HG03439 (cell line): ENCODE results near the gene IMPDH1.

Experiments
- ATAC-seq: cut with Tn5 transposase; IDR thresholded peaks from one replicate; pipeline ENCODE4 v1.9.1; 2021; ENCODE audit warnings: mild to moderate bottlenecking, moderate library complexity; ENCODE audit not compliant: unreplicated experiment

IMPDH1 gene

GRCh38 chr7:128388145-128388485, 21.7 kb downstream of the IMPDH1 start:
- ATAC-seq = no peak

GRCh38 chr7:128387216-128388144, 22.3 kb downstream of the IMPDH1 start:
- ATAC-seq = no peak

GRCh38 chr7:128385988-128386925, 23.5 kb downstream of the IMPDH1 start:
- ATAC-seq = no peak

GRCh38 chr7:128384726-128385125, 25.1 kb downstream of the IMPDH1 start:
- ATAC-seq = no peak

- no peak for ATAC-seq
Measured at GRCh38 chr7:128383776-128384175, 26.0 kb downstream of the IMPDH1 start.

GRCh38 chr7:128381161-128381821, 28.5 kb downstream of the IMPDH1 start:
- ATAC-seq = no peak

- no peak for ATAC-seq
Measured at GRCh38 chr7:128380483-128381106, 29.2 kb downstream of the IMPDH1 start.

GRCh38 chr7:128379900-128380479, 29.8 kb downstream of the IMPDH1 start:
- ATAC-seq = no peak

- ATAC-seq = no peak
Measured at GRCh38 chr7:128378637-128379036, 31.1 kb downstream of the IMPDH1 start.

GRCh38 chr7:128376077-128376476, 33.7 kb downstream of the IMPDH1 start:
- ATAC-seq = no peak

GRCh38 chr7:128374041-128374440, 35.7 kb downstream of the IMPDH1 start:
- ATAC-seq = no peak

GRCh38 chr7:128373606-128374005, 36.2 kb downstream of the IMPDH1 start:
- no peak for ATAC-seq

GRCh38 chr7:128370491-128370890, 39.3 kb downstream of the IMPDH1 start:
- ATAC-seq = no peak

- ATAC-seq = no peak
Measured at GRCh38 chr7:128366986-128367385, 42.8 kb downstream of the IMPDH1 start.

- ATAC-seq = no peak
Measured at GRCh38 chr7:128366300-128366699, 43.5 kb downstream of the IMPDH1 start.

GRCh38 chr7:128365432-128365831, 44.4 kb downstream of the IMPDH1 start:
- no peak for ATAC-seq

- ATAC-seq = no peak
Measured at GRCh38 chr7:128364166-128364870, 45.5 kb downstream of the IMPDH1 start.

- no peak for ATAC-seq
Measured at GRCh38 chr7:128363261-128363721, 46.5 kb downstream of the IMPDH1 start.

- ATAC-seq = no peak
Measured at GRCh38 chr7:128362670-128363069, 47.1 kb downstream of the IMPDH1 start.
